Right lung (tissue), 5 donors: ENCODE data around the gene PUS7. TPM values are rescaled to one million over a fixed set of nuclear protein-coding genes. Genes with fewer than 3 reads are reported as not detected.
"Not testable (repeated sequence)": the region's sequence is repeated elsewhere in the genome, so short reads cannot be mapped to it uniquely, and the experiment has no call there.

Source experiments
- DNase-seq, 2 donors: peaks; one replicate each; pipeline ENCODE4 v3.0.0-alpha.2; 2013
- polyA plus RNA-seq, 5 donors: library from polyadenylated mRNA; unstranded; fragments of 120-200 nt; gene quantifications; one replicate each; pipeline versions ENCODE4 v1.2.1 to v1.2.3, GENCODE V29; 2013; ENCODE audit warnings: inconsistent platforms in 1 of 5, low replicate concordance in 1 of 5; ENCODE audit not compliant: insufficient read length in 5 of 5, insufficient read depth in 1 of 5

The PUS7 gene
- polyA plus RNA-seq, 5 donors = 25.2 to 34.0 (median 29.3) TPM

GRCh38 chr7:105450177-105450861, 71.8 kb downstream of the PUS7 start:
- DNase-seq = no peak

DNA sequence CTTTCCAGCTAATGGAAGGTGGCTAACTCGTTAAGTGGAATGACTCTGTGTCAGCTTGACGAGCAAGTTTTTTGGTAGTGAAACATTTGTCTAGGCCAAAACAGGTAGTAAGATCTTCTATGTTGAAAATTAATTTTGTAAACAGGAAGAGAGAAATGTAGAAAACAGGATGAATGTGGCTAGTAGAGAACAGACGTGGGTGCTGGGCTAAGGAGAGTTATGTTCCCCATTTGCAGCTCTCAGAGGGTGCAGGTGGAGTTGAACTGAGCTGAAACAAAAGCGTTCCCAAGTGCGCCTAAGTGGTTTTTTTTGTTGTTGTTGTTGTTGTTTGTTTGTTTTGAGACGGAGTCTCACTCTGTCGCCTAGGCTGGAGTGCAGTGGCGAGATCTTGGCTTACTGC, 73.9 kb downstream of the PUS7 start:
- DNase-seq = no peak

DNA sequence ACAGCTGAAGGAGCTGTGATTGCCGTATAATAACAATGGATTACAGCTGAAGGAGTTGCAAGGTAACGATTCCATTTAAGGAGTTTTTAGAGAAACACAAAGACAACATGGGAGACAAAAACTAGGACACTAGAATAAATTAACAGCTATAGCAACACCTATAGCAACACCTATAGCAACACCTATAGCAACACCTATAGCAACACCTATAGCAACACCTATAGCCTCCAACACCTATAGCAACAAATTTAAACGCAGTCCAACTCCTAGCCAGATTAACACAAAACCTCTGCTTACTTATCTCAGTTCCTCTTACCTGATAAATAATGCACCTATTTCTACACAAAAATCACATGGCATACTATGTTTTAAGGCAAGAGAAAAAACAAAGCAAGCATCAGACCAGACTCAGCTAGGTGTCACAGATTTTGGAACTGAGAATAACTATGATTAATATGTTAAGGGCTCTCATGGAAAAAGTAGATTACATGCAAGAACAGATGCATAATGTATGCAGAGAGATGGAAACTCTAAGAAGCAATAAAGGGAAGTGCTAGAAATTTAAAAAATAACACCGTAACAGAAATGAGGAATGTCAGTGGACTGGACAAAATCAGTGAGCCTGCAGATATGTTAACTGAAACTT, 77.6 kb downstream of the PUS7 start:
- DNase-seq = no peak

- not testable (repeated sequence) for DNase-seq
Observed at GRCh38 chr7:105442214-105442613, 79.9 kb downstream of the PUS7 start.

GRCh38 chr7:105439174-105439893, 82.7 kb downstream of the PUS7 start:
- DNase-seq = no peak

DNA sequence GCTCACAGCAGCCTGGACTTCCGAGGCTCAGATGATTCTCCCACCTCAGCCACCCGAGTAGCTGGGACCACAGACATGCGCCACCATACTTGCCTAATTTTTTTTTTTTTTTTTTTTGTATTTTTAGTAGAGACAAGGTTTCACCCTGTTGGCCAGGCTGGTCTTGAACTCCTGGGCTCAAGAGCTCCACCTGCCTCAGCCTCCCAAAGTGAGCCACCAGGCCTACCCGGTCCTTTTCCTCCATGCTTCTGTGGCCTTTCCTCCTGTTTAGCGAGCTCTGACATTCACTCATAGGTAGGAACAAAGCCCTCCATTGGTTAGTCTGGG, 83.3 kb downstream of the PUS7 start:
- no peak for DNase-seq

GRCh38 chr7:105438254-105438653, 83.8 kb downstream of the PUS7 start:
- no peak for DNase-seq

- DNase-seq = not testable (repeated sequence)
Observed at GRCh38 chr7:105437356-105437755, 84.7 kb downstream of the PUS7 start.

DNA sequence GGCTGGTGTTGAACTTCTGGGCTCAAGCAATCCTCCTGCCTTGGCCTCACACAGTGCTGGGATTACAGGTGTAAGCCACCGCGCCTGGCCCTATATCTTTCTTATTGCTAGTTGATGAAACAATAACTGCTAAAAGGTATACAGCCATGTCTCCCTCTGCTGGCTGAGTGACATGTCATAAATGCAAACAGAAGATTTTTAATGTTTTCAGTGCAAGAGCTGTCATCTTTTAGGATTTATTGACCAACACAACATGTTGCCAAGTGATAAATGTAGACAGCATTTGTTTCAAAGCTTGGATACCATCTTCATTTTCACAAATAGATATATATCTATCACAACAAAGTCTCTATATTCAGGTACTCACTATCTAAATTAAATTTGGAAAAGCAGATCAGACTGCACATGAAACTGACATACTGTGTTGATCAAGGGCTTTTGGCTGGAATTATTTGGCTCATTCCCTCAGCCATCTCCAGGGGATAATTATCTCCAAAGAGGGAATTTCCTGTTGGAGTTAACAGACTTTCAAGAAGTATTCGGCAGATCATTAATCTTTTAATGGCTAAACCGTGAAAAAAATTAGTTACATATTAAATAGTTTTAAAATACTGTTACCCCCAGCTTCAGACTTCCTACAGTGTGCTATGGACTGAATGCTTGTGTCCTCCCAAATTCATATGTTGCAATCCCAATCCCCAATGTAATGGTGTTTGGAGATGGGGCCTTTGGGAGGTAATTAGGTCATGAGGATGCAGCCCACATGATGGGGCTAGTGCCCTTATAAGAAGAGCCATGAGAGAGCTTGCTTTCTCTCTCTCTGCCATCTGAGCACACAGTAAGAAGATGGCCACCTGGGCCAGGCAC, 92.1 kb downstream of the PUS7 start:
- DNase-seq = peak; percentile 38 to 59

DNA sequence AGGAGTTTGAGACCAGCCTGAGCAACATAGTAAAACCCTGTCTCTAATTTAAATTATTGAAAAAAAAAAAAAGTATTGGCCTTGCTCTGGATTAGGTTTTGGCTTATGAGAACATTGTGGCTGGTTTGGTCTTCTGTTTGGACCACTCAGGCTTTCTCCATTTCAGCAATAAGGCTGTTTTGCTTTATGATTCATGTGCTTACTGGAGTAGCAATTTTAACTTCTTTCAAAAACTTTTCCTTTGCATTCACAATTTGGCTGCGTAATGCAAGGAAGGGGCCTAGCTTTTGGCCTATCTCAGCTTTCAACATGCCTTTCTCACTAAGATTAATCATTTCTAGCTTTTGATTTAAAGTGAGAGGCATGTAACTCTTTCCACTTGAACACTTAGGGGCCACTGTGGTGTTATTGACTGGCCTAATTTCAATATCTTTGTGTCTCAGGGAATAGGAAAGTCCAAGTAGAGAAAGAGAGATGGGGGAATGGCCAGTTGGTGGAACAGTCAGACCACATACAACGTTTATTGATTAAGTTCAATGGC, 95.4 kb downstream of the PUS7 start:
- no peak for DNase-seq

DNA sequence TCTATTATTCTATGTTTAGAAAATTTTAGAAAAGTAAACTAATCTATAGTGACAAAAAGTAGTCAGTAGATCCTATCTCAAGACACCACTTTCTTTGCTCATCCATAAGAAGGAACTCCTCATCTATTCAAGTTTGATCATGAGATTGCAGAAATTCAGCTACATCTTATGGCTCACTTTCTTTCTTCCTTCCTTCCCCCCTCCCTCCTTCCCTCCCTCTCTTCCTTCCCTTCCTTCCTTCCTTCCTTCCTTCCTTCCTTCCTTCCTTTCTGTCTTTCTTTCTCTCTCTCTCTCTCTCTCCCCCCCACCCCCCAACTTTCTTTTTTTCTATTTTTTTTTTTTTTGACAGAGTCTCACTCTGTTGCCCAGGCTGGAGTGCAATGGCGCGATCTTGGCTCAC, 98.1 kb downstream of the PUS7 start:
- no peak for DNase-seq

DNA sequence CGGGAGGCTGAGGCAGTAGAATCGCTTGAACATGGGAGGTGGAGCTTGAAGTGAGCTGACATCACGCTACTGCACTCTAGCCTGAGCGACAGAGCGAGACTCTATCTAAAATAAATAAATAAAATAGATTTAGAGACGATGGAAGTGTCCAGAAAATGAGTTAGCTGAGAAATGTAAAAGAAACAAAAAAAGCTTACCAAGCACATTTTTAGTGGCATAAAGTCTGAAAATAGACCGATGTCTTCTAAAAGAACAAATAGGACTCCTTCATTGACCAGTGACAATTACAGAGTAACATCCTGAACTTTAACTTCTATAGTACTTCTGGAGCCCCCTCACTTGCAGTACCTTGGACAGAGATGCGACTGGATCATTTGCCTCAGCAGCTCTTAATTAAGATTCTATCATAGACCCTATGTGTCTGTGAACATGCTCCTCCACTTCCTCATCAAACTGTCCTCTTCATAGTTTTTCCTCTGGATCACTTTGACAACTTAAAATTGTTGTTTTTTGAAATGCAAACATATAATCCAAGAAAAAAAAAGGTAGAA, 108.1 kb downstream of the PUS7 start:
- no peak for DNase-seq

DNA sequence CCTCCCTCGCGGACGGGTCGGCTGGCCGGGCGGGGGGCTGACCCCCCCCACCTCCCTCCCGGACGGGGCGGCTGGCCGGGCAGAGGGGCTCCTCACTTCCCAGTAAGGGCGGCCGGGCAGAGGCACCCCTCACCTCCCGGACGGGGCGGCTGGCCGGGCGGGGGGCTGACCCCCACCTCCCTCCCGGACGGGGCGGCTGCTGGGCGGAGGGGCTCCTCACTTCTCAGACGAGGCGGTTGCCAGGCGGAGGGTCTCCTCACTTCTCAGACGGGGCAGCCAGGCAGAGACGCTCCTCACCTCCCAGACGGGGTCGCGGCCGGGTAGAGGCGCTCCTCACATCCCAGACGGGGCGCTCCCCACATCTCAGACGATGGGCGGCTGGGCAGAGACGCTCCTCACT, 111.3 kb downstream of the PUS7 start:
- DNase-seq = not testable (repeated sequence)

- DNase-seq = not testable (repeated sequence)
Observed at GRCh38 chr7:105409775-105410174, 112.3 kb downstream of the PUS7 start.

DNA sequence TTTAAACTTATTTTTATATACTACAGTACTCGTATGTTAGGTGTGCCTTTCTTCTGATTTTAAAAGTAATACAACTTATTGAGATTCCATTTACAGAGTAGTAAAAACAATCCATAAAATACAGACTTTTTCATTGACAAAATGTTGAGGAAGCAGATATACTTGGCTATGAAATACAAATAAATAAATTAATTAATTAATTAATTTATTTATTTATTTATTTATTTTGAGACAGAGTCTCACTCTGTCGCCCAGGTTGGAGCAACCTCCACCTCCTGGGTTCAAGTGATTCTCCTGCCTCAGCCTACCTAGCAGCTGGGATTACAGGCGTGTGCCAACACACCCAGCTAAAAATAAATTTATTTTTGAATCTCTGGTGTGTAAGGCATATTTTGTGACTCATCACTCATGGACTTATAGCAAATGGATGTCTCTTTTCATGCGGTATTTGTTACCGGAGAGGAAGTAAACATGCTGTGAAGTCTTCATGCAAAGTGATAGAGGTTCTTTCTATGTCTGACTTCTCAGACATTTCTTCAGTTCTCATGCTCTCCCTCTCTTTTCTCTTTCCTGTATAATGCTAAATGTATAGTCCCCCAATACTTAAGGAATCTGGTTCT, 113.2 kb downstream of the PUS7 start:
- DNase-seq = no peak

Other genes with a start within 250 kb of the PUS7 start
- 10 to 100 TPM; 40.3 to 60.8 (median 58.0) TPM for gene SRPK2, start 133.3 kb downstream of the PUS7 start, polyA plus RNA-seq
- 10 to 100 TPM; 22.4 to 35.2 (median 32.9) TPM for gene RINT1, start 9.9 kb upstream of the PUS7 start, polyA plus RNA-seq
- 1 to 10 TPM; 2.6 to 8.3 (median 5.4) TPM for gene EFCAB10, start 59.2 kb upstream of the PUS7 start, polyA plus RNA-seq